HUES48 (cell line): Measurements from ENCODE around the gene ZNF548.
"Not testable (repeated sequence)": the region's sequence is repeated elsewhere in the genome, so short reads cannot be mapped to it uniquely, and the experiment has no call there.

Source experiments
- H3K27ac ChIP-seq: one replicate; pipeline ENCODE4 v1.7.0; 2013; ENCODE audit warnings: low read depth, low read length, inconsistent platforms
- H3K27me3 ChIP-seq: 2 replicates; pipeline ENCODE4 v1.6.1; 2013; ENCODE audit warnings: mild to moderate bottlenecking, low read length; ENCODE audit not compliant: control insufficient read depth, insufficient read depth
- H3K36me3 ChIP-seq: 2 replicates; pipeline ENCODE4 v1.6.1; 2013; ENCODE audit warnings: low read length; ENCODE audit not compliant: control insufficient read depth, insufficient read depth
- H3K4me1 ChIP-seq: 2 replicates; pipeline ENCODE4 v1.6.1; 2013; ENCODE audit warnings: mild to moderate bottlenecking, low read length; ENCODE audit not compliant: control insufficient read depth, insufficient read depth
- H3K4me3 ChIP-seq: 2 replicates; pipeline ENCODE4 v1.5.1; 2013; ENCODE audit warnings: mild to moderate bottlenecking, low read depth, low read length
- H3K9ac ChIP-seq: 2 replicates; pipeline ENCODE4 v1.6.1; 2013; ENCODE audit warnings: mild to moderate bottlenecking, low read depth, low read length, moderate library complexity
- H3K9me3 ChIP-seq: 2 replicates; pipeline ENCODE4 v1.6.1; 2013; ENCODE audit warnings: low read length; ENCODE audit not compliant: control insufficient read depth, insufficient read depth

Gene ZNF548

GRCh38 chr19:57363688-57364181 is 25.9 kb upstream of the ZNF548 start:
- Histone ChIP-seq H3K4me1 (0 out of 2 replicates have a peak, but pooled peaks cover 8% of the 10 kb centered on the region), H3K27ac (peak overlapping the region; percentile 46), H3K4me3 (peak overlapping the region; percentile 84), H3K36me3 (peaks cover 5% of the 10 kb centered on the region; the same call in 1 of the 2 replicates), H3K27me3 (no peaks in the 10 kb centered on the region), H3K9ac (0 out of 2 replicates have a peak overlapping the region, but pooled peaks have one; percentile 31), H3K9me3 (no peaks in the 10 kb centered on the region)

GRCh38 chr19:57366776-57367175 is 22.9 kb upstream of the ZNF548 start:
- Histone ChIP-seq H3K9me3 (no peaks in the 10 kb centered on the region), H3K4me3 (no peak overlapping the region), H3K4me1 (0 out of 2 replicates have a peak, but pooled peaks cover 8% of the 10 kb centered on the region), H3K9ac (no peak overlapping the region), H3K27me3 (no peaks in the 10 kb centered on the region), H3K36me3 (0 out of 2 replicates have a peak, but pooled peaks cover under 1% of the 10 kb centered on the region), H3K27ac (no peak overlapping the region)

GRCh38 chr19:57374179-57374578 is 15.5 kb upstream of the ZNF548 start:
- H3K36me3 ChIP-seq = peaks cover 19% of the 10 kb centered on the region
- no peak overlapping the region for H3K27ac ChIP-seq

GRCh38 chr19:57374647-57375046 is 15.0 kb upstream of the ZNF548 start:
- H3K4me3 ChIP-seq, H3K27me3 ChIP-seq, H3K9ac ChIP-seq, H3K27ac ChIP-seq, H3K4me1 ChIP-seq: not testable (repeated sequence)
- H3K9me3 ChIP-seq = peaks cover 37% of the 10 kb centered on the region
- H3K36me3 ChIP-seq = peaks cover 19% of the 10 kb centered on the region

More at GRCh38 chr19:57374179-57374578, 15.5 kb upstream of the ZNF548 start:
- no peak overlapping the region for H3K4me3 ChIP-seq
- H3K4me1 ChIP-seq = no peaks in the 10 kb centered on the region
- H3K27me3 ChIP-seq = no peaks in the 10 kb centered on the region
- peaks cover 37% of the 10 kb centered on the region for H3K9me3 ChIP-seq
- H3K9ac ChIP-seq = no peak overlapping the region

- H3K27me3 ChIP-seq = no peaks in the 10 kb centered on the region
- no peak overlapping the region for H3K27ac ChIP-seq
- peaks cover 19% of the 10 kb centered on the region for H3K36me3 ChIP-seq
- no peaks in the 10 kb centered on the region for H3K4me1 ChIP-seq
- H3K4me3 ChIP-seq = no peak overlapping the region
- no peak overlapping the region for H3K9ac ChIP-seq
- peaks cover 37% of the 10 kb centered on the region for H3K9me3 ChIP-seq
Observed at GRCh38 chr19:57376151-57376550, 13.5 kb upstream of the ZNF548 start.

GRCh38 chr19:57377498-57378146 is 12.0 kb upstream of the ZNF548 start:
- peaks cover 10% of the 10 kb centered on the region for H3K36me3 ChIP-seq
- H3K27ac ChIP-seq = no peak overlapping the region
- no peaks in the 10 kb centered on the region for H3K4me1 ChIP-seq
- H3K9ac ChIP-seq = no peak overlapping the region
- no peaks in the 10 kb centered on the region for H3K27me3 ChIP-seq
- H3K4me3 ChIP-seq = no peak overlapping the region
- peaks cover 34% of the 10 kb centered on the region for H3K9me3 ChIP-seq

GRCh38 chr19:57380923-57381322 is 8.7 kb upstream of the ZNF548 start:
- H3K36me3 ChIP-seq = 0 out of 2 replicates have a peak, but pooled peaks cover 8% of the 10 kb centered on the region
- H3K4me1 ChIP-seq = no peaks in the 10 kb centered on the region
- no peaks in the 10 kb centered on the region for H3K27me3 ChIP-seq
- no peak overlapping the region for H3K9ac ChIP-seq
- H3K9me3 ChIP-seq = peaks cover 12% of the 10 kb centered on the region
- H3K4me3 ChIP-seq = no peak overlapping the region
- H3K27ac ChIP-seq = no peak overlapping the region

- no peaks in the 10 kb centered on the region for H3K4me1 ChIP-seq
- H3K27me3 ChIP-seq = no peaks in the 10 kb centered on the region
- H3K9ac ChIP-seq = no peak overlapping the region
- H3K9me3 ChIP-seq = peaks cover 5% of the 10 kb centered on the region; the same call in 1 of the 2 replicates
- H3K4me3 ChIP-seq = no peak overlapping the region
- H3K36me3 ChIP-seq = no peaks in the 10 kb centered on the region
- H3K27ac ChIP-seq = no peak overlapping the region
Observed at GRCh38 chr19:57382806-57383488, 6.7 kb upstream of the ZNF548 start.

- Histone ChIP-seq H3K27ac (peak overlapping the region; percentile 70), H3K36me3 (0 out of 2 replicates have a peak, but pooled peaks cover 3% of the 10 kb centered on the region), H3K9ac (0 out of 2 replicates have a peak overlapping the region, but pooled peaks have one; percentile 15), H3K27me3 (no peaks in the 10 kb centered on the region), H3K4me1 (peaks cover 9% of the 10 kb centered on the region), H3K4me3 (peak overlapping the region; percentile 53), H3K9me3 (no peaks in the 10 kb centered on the region)
Observed at GRCh38 chr19:57389194-57389729, 392 bp upstream of the ZNF548 start.

- no peak overlapping the region for H3K9ac ChIP-seq
- H3K4me1 ChIP-seq = peaks cover 2% of the 10 kb centered on the region; the same call in 1 of the 2 replicates
- peaks cover 8% of the 10 kb centered on the region for H3K9me3 ChIP-seq
- no peak overlapping the region for H3K27ac ChIP-seq
- H3K27me3 ChIP-seq = no peaks in the 10 kb centered on the region
- H3K4me3 ChIP-seq = no peak overlapping the region
- H3K36me3 ChIP-seq = peaks cover 31% of the 10 kb centered on the region
Observed at GRCh38 chr19:57395710-57396109, 6.1 kb downstream of the ZNF548 start.

- H3K4me1 ChIP-seq = no peaks in the 10 kb centered on the region
- H3K4me3 ChIP-seq = no peak overlapping the region
- no peak overlapping the region for H3K27ac ChIP-seq
- H3K36me3 ChIP-seq = peaks cover 31% of the 10 kb centered on the region
- H3K9ac ChIP-seq = no peak overlapping the region
- peaks cover 14% of the 10 kb centered on the region for H3K9me3 ChIP-seq
- no peaks in the 10 kb centered on the region for H3K27me3 ChIP-seq
Observed at GRCh38 chr19:57398868-57399267, 9.2 kb downstream of the ZNF548 start.
